ENCODE data around the gene TMEM208.

Gene TMEM208

GRCh38 chr16:67252609-67253497 is 25.9 kb downstream of the TMEM208 start:
- ATAC-seq (ENCODE audit: low read depth), result no peak
- no peak overlapping the region for H3K27ac Mint-ChIP-seq
- no peaks in the 10 kb centered on the region for H3K36me3 Mint-ChIP-seq
- peaks cover 16% of the 10 kb centered on the region for H3K4me1 Mint-ChIP-seq
- peaks cover 11% of the 10 kb centered on the region for H3K27me3 Mint-ChIP-seq
- no peak overlapping the region for H3K4me3 Mint-ChIP-seq
- no peaks in the 10 kb centered on the region for H3K9me3 Mint-ChIP-seq
- no peak for DNase-seq (ENCODE audit: low spot score in 2 of 2)

GRCh38 chr16:67254801-67255552 is 28.0 kb downstream of the TMEM208 start:
- Mint-ChIP-seq H3K27me3 (peaks cover 5% of the 10 kb centered on the region), H3K4me3 (no peak overlapping the region), H3K4me1 (peaks cover 2% of the 10 kb centered on the region), H3K27ac (no peak overlapping the region), H3K9me3 (no peaks in the 10 kb centered on the region), H3K36me3 (no peaks in the 10 kb centered on the region)
- ATAC-seq (ENCODE audit: low read depth) (no peak), DNase-seq (ENCODE audit: low spot score in 2 of 2) (no peak)

GRCh38 chr16:67255553-67256221 is 28.8 kb downstream of the TMEM208 start:
- no peak overlapping the region for H3K4me3 Mint-ChIP-seq
- no peaks in the 10 kb centered on the region for H3K4me1 Mint-ChIP-seq
- no peak for ATAC-seq (ENCODE audit: low read depth)
- no peak overlapping the region for H3K27ac Mint-ChIP-seq
- no peak for DNase-seq (ENCODE audit: low spot score in 2 of 2)
- H3K9me3 Mint-ChIP-seq, result no peaks in the 10 kb centered on the region
- peaks cover 2% of the 10 kb centered on the region for H3K27me3 Mint-ChIP-seq
- no peaks in the 10 kb centered on the region for H3K36me3 Mint-ChIP-seq

GRCh38 chr16:67256701-67257230 is 29.8 kb downstream of the TMEM208 start:
- Mint-ChIP-seq H3K27me3 (peaks cover under 1% of the 10 kb centered on the region), H3K4me1 (no peaks in the 10 kb centered on the region), H3K9me3 (no peaks in the 10 kb centered on the region), H3K36me3 (no peaks in the 10 kb centered on the region), H3K27ac (no peak overlapping the region), H3K4me3 (no peak overlapping the region)
- DNase-seq (ENCODE audit: low spot score in 2 of 2), result no peak
- ATAC-seq (ENCODE audit: low read depth), result no peak

GRCh38 chr16:67257486-67258160 is 30.7 kb downstream of the TMEM208 start:
- Mint-ChIP-seq H3K9me3 (no peaks in the 10 kb centered on the region), H3K27me3 (no peaks in the 10 kb centered on the region), H3K36me3 (no peaks in the 10 kb centered on the region), H3K4me1 (no peaks in the 10 kb centered on the region), H3K4me3 (no peak overlapping the region), H3K27ac (no peak overlapping the region)
- ATAC-seq (ENCODE audit: low read depth), result no peak
- no peak for DNase-seq (ENCODE audit: low spot score in 2 of 2)

- no peaks in the 10 kb centered on the region for H3K9me3 Mint-ChIP-seq
- no peak overlapping the region for H3K27ac Mint-ChIP-seq
- no peak for DNase-seq (ENCODE audit: low spot score in 2 of 2)
- H3K4me1 Mint-ChIP-seq, result no peaks in the 10 kb centered on the region
- no peak for ATAC-seq (ENCODE audit: low read depth)
- peaks cover 6% of the 10 kb centered on the region for H3K27me3 Mint-ChIP-seq
- H3K4me3 Mint-ChIP-seq, result no peak overlapping the region
- H3K36me3 Mint-ChIP-seq, result no peaks in the 10 kb centered on the region
Measured at GRCh38 chr16:67258161-67258835, 31.4 kb downstream of the TMEM208 start.

- no peak overlapping the region for H3K27ac Mint-ChIP-seq
- no peaks in the 10 kb centered on the region for H3K36me3 Mint-ChIP-seq
- ATAC-seq (ENCODE audit: low read depth), result no peak
- no peak overlapping the region for H3K4me3 Mint-ChIP-seq
- H3K9me3 Mint-ChIP-seq, result no peaks in the 10 kb centered on the region
- no peak for DNase-seq (ENCODE audit: low spot score in 2 of 2)
- H3K4me1 Mint-ChIP-seq, result no peaks in the 10 kb centered on the region
- H3K27me3 Mint-ChIP-seq, result peaks cover 6% of the 10 kb centered on the region
Measured at GRCh38 chr16:67259705-67260104, 32.8 kb downstream of the TMEM208 start.

- Mint-ChIP-seq H3K4me1 (no peaks in the 10 kb centered on the region), H3K27ac (no peak overlapping the region)
- DNase-seq (ENCODE audit: low spot score in 2 of 2), result peak in 1 of 2 donors; percentile 28
Measured at GRCh38 chr16:67260426-67261063, 33.6 kb downstream of the TMEM208 start.

GRCh38 chr16:67263201-67263600 is 36.3 kb downstream of the TMEM208 start:
- ATAC-seq (ENCODE audit: low read depth) (no peak), DNase-seq (ENCODE audit: low spot score in 2 of 2) (no peak)
- Mint-ChIP-seq H3K4me1 (no peaks in the 10 kb centered on the region), H3K36me3 (no peaks in the 10 kb centered on the region), H3K27ac (no peak overlapping the region), H3K4me3 (no peak overlapping the region), H3K27me3 (peaks cover 6% of the 10 kb centered on the region), H3K9me3 (no peaks in the 10 kb centered on the region)

More at GRCh38 chr16:67260426-67261063, 33.6 kb downstream of the TMEM208 start:
- Mint-ChIP-seq H3K4me3 (no peak overlapping the region), H3K36me3 (no peaks in the 10 kb centered on the region), H3K27me3 (peaks cover 6% of the 10 kb centered on the region), H3K9me3 (no peaks in the 10 kb centered on the region)
- ATAC-seq (ENCODE audit: low read depth), result peak; percentile 74

GRCh38 chr16:67264277-67264676 is 37.3 kb downstream of the TMEM208 start:
- DNase-seq (ENCODE audit: low spot score in 2 of 2) (no peak), ATAC-seq (ENCODE audit: low read depth) (no peak)
- no peak overlapping the region for H3K27ac Mint-ChIP-seq
- no peaks in the 10 kb centered on the region for H3K36me3 Mint-ChIP-seq
- peaks cover 6% of the 10 kb centered on the region for H3K27me3 Mint-ChIP-seq
- H3K4me1 Mint-ChIP-seq, result no peaks in the 10 kb centered on the region
- no peaks in the 10 kb centered on the region for H3K9me3 Mint-ChIP-seq
- H3K4me3 Mint-ChIP-seq, result no peak overlapping the region

- no peaks in the 10 kb centered on the region for H3K4me1 Mint-ChIP-seq
- no peak overlapping the region for H3K4me3 Mint-ChIP-seq
- ATAC-seq (ENCODE audit: low read depth), result no peak
- H3K36me3 Mint-ChIP-seq, result no peaks in the 10 kb centered on the region
- DNase-seq (ENCODE audit: low spot score in 2 of 2), result no peak
- no peak overlapping the region for H3K27ac Mint-ChIP-seq
- no peaks in the 10 kb centered on the region for H3K9me3 Mint-ChIP-seq
- H3K27me3 Mint-ChIP-seq, result peaks cover 6% of the 10 kb centered on the region
Measured at GRCh38 chr16:67264866-67265265, 37.9 kb downstream of the TMEM208 start.

GRCh38 chr16:67265834-67266233 is 38.9 kb downstream of the TMEM208 start:
- Mint-ChIP-seq H3K4me1 (no peaks in the 10 kb centered on the region), H3K27me3 (peaks cover 6% of the 10 kb centered on the region), H3K27ac (no peak overlapping the region), H3K36me3 (no peaks in the 10 kb centered on the region), H3K9me3 (no peaks in the 10 kb centered on the region), H3K4me3 (no peak overlapping the region)
- DNase-seq (ENCODE audit: low spot score in 2 of 2) (no peak), ATAC-seq (ENCODE audit: low read depth) (no peak)

GRCh38 chr16:67268136-67268579 is 41.2 kb downstream of the TMEM208 start:
- ATAC-seq (ENCODE audit: low read depth), result no peak
- H3K4me3 Mint-ChIP-seq, result no peak overlapping the region
- H3K27me3 Mint-ChIP-seq, result peaks cover 2% of the 10 kb centered on the region
- no peak overlapping the region for H3K27ac Mint-ChIP-seq
- no peaks in the 10 kb centered on the region for H3K4me1 Mint-ChIP-seq
- no peaks in the 10 kb centered on the region for H3K9me3 Mint-ChIP-seq
- no peak for DNase-seq (ENCODE audit: low spot score in 2 of 2)
- no peaks in the 10 kb centered on the region for H3K36me3 Mint-ChIP-seq

Measured in memory B cell (primary cell).